SW480 (cell line): ENCODE measurements around the gene NR2F2.

Experiments
- DNase-seq: peaks from one replicate; pipeline ENCODE4 v3.0.0-alpha.2; 2016; ENCODE audit warnings: low spot score

NR2F2 gene

DNA sequence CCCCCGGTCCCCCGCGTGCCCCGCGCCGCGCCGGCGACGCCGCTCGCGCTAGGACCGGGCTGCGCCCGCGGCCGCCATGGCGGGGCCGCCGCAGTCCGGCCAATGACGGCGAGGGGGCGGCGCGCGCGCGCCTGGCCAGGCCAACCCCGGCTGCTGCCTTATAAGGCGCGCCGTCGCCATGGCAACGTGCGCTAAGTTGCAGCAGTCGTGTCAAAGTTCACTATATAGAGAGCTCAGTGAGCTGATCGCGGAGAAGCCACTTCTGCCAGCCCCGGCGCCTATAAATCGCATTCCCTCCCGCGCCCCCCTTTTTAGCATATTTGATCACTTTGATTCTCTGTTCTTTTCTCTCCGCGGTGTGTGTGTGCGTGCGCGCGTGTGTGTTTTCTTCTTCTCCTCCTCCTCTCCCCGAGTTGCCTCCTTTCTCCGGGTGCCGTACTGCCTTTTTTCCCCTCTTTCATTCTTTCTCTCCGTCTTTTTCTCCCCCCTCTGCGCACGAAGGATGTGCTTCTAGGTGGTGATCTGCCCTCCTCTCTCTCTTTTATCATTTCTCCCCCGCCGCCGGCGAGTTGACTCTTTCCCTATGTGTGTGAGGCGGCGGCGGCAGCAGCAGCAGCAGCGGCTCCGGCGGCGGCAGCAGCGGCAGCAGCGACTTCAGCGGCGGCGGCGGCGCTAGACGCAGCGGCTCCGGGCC is at the start of gene NR2F2:
Gene NR2F2 (plus strand): TSS at position 251 of the 694 bp plus-strand sequence. CDS start 1,406 bp downstream, outside the sequence.
- DNase-seq: peak; percentile 97

- DNase-seq: no peak
Measured at GRCh38 chr15:96285305-96285704, 45.2 kb upstream of the NR2F2 start.

- DNase-seq: no peak
Measured at GRCh38 chr15:96285729-96286254, 44.7 kb upstream of the NR2F2 start.

DNA sequence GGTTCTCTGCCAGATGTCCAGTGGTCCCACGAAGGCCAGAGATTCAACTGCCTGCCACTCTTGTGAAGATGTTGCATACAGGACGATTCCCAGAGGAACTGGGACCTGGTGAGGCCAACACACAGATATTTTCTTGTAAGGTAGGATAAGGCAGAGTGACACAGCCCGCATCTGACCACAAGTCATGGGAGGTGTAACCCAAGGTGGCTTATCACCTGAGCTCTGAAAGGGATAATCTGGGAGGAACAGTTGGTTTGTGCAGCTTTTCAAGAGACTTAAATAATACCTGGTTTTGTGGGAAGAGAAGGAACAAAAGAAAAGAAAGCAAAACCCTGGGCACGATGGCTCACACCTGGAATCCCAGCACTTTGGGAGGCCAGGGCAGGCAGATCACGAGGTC is 39.8 kb upstream of the NR2F2 start:
- DNase-seq: no peak

GRCh38 chr15:96292635-96293034 is 37.9 kb upstream of the NR2F2 start:
- DNase-seq: no peak

DNA sequence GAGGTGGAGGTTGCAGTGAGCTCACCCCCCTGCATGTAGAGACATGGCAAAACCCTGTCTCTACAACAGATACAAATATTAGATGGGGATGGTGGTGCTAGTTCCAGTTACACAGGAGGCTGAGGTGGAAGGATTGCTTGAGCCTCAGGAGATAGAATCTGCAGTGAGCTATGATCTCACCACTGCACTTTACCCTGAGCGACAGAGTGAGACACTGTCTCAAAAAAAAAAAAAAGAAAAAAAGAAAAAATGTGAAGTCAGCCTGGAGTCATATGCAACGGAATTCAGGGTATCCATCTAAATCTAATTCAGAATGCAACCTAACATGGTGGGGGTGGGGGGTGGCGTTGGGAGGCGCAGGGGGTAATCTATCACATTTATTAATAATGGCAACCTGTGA is 37.1 kb upstream of the NR2F2 start:
- no peak for DNase-seq

DNA sequence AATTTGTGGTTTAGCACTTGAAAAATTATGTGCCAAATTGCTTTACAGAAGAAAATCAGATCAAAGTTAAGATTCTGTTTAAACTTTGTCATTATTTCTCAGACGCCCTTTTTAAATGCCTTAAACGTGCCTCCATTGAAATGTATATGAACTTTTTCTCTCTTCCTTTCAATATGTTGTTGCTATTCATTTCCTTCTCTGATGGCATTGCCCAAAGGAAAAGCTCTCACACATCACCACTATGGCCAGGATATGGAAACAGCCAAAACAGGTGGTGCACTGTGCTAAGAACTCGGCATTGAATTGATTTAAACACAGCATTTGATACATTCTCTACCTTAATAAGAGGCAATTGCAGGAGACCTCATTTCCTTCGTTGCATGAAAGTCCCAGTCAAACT is 35.7 kb upstream of the NR2F2 start:
- DNase-seq: no peak

- DNase-seq: no peak
Measured at GRCh38 chr15:96296264-96296663, 34.2 kb upstream of the NR2F2 start.

- DNase-seq: no peak
Measured at GRCh38 chr15:96297783-96298182, 32.7 kb upstream of the NR2F2 start.

GRCh38 chr15:96298217-96298616 is 32.3 kb upstream of the NR2F2 start:
- DNase-seq: no peak

- DNase-seq: no peak
Measured at GRCh38 chr15:96300836-96301235, 29.7 kb upstream of the NR2F2 start.

- no peak for DNase-seq
Measured at GRCh38 chr15:96303503-96304056, 26.9 kb upstream of the NR2F2 start.

DNA sequence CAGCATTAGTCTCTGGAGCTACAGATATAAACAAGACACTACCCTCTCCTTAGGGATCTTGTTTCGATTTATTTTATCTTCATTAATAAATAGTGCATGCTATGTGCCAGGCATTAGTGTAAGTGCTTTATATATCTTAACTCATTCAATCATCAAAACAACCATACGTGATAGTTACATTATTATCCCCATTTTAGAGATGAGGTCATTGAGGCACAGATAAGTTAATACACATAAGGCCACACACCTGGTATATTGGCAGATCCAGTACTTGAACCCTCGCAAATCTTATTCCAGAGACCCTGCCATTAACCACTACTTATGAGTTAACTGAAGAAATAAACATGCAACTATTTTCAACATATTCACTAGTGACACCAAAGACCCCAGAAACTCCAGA is 25.7 kb upstream of the NR2F2 start:
- no peak for DNase-seq

DNA sequence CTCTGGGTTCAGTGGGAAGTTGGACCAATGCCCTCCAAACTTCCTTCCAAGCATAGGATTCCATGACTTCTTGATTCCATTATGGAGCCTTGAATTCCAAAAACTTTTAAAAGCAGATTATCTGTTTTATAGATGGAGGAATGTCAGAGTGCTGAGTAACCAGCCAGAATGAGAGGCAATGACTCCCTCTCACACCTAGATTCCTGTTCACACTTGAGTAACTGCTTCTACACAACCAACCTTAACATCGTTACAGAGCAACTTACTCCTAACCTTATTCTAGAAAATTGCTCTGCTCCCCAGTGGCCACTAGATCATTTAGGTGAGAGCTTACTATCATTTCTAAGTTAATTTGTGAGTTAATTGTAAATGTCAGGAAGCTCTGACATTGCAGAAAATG is 24.2 kb upstream of the NR2F2 start:
- DNase-seq: no peak

DNA sequence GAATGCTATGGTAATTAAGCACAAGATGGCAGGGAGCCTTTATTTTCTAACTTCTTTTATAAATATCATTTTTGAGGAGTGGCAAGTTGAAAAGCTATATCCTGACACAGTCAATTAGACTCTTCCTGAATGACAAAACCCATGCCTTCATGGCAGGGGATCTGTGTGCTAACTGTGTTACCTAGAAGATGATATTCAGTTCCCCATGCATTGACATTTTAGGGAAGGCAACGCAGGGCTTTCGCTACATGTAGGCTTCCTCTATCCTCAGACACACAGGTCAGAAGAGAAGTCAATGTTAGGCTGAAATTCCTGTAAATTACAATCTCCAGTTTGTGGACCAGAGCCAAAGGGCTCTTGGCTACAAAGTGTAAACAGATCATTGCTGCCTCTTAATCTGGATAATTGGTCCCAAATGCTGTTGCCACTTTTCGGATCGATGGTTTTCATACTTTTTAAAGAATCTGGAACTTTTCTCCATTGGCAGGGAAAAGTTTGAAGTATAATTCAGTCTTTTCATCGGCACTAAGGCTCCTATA is 22.6 kb upstream of the NR2F2 start:
- DNase-seq: no peak

DNA sequence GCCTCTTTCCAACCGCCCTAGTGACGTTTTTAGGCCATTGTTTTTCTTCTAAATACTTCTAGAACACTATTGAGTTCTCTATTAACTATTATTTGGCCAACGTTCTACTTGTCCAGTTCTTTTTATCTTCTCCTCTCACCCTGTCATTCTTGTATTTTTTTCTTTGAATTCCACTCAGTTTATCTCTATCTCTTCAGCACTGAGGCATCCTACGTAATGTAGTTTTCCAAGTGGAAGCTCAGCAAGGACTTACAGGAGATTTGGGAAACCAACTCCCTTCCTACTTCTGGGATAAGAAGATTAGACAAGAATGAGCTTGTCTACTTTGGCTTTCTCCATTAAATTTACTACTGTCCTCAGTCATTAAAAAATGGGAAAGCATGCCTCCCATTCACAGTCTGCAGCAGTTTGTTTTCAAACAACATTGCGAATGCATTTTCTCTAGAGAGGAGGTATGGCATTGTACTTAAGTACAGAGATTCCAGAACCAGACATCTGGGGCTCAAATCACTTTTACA is 21.3 kb upstream of the NR2F2 start:
- DNase-seq: no peak

DNA sequence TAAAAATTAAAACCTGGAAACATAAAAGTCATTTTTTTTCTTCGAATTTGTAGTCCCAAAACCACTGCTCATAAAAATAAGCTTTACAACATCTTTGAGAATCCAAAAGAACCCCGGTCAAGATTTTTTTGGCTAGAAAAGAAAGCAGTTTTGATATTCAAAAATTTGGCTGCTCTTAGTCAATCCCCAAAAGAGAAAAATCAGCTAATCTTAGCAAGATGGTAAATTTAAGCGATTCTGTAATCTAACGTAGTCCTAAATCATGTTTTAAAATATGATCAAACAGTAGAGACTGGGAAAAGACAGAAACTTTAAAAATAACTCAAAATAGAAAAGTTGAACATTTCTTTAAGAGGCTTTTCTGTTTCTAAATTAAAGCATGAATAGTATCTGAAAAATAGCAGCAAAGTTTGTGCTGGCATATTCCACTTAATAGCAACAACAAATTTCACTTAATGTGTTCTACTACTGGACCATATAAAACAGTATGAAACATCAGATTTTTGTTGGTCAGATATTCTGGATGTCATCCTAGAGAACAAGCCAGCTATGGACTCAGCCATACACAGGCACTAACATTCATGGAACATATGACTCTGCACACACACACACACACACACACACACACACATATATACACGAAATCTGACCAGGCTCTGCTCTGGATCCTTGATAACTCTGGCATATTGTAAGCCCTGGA is 19.1 kb upstream of the NR2F2 start:
- DNase-seq: no peak

DNA sequence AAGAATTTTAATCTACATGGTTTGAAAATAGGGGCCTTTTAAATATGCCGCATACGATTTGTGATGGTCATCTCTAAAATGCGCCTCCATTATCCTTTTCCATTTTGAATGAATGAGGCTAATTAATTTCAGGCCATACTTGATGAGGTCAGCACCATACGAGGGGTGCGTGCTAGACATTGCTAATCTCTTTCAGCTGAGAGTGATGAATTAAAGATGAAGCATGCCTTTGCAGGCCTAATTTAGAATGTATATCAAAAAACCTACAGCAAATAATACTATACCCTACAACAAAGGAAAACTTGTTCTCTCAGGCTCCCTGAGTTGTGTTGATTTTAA is 18.6 kb upstream of the NR2F2 start:
- DNase-seq: no peak

- no peak for DNase-seq
Measured at GRCh38 chr15:96312641-96313335, 17.7 kb upstream of the NR2F2 start.

DNA sequence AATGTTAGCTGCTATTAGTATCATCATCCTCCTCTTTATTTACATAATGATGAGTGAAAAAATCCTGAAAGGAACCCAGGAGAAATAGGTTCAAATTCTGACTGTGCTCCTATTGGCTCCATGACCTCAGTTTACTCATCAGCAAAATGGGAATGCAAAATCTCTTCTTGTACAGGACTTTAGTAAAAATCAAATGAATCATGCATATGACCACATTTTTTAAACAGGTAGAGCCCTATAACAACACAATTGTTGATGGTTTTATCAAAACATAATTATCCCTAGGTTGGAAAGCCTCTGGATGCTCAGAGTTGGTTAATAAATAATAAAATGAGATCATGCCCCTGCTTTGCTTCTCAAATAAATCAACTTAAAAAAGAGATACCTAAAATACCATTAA is 16.0 kb upstream of the NR2F2 start:
- no peak for DNase-seq

DNA sequence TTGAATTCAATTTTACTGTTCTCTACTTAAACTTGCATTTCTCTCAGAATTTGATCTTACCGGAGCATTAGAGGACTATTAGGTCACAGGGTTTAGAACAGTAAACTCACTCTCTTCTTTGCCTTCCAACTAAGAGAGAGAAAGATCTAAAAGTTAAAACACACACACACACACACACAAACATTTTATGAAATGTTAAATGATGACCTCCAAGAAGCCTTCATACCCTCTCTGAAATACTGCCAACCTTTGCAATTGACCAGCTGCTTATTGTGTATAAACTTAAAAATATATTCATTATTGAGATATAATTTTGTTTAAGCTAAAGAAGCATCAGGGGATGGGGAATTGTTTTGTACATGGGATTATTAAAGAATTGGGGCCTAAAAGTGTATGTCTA is 15.5 kb upstream of the NR2F2 start:
- DNase-seq: no peak

DNA sequence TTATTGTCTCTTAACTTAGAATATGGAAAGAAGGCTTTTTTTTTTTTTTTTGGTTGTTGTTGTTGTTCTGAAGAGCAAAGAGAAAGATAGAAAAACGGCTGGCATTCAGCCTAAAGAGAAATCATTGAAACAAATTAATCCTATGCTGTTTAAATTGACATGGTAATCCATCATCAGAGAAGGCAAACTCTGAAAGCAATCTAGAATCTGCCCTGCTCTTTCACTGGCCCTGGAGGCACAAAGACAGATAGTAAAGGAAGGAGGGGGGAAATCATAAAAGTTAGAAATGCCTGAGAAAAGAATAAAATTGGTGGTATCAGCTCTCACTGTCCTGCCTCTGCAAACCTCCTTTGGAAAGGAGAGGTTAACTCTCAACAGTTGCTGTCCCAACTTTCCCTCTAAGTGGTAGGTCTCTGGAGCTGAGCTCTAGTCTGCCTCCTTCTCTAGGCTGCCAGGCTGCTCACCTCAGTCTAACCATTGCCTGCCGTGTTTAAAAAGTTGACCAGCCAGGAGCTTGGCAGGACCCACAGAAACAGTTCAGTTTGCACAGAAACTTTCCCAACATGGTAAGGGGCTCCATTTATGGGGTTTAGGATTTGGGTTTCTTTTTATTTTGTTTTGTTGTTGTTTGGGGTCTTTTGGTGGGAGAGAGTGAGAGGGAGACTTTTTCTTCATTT is 13.4 kb upstream of the NR2F2 start:
- DNase-seq: no peak
